SU-DHL-6 (cell line): ENCODE measurements around the gene EEF1AKMT3.

ENCODE experiments used
- H2AFZ ChIP-seq: fragments of 200-600 bp; sonication (generic); 2 replicates; pipeline ENCODE4 v1.6.1; 2014; ENCODE audit warnings: low read depth, mild to moderate bottlenecking, moderate library complexity, mixed read lengths, antibody characterized with exemption, low read length; ENCODE audit not compliant: severe bottlenecking
- H3F3A ChIP-seq: fragments of 200-600 bp; shearing (Covaris generic); 2 replicates; pipeline ENCODE4 v1.6.0; 2016; ENCODE audit warnings: antibody characterized with exemption, mild to moderate bottlenecking; ENCODE audit not compliant: insufficient read depth
- H3K27ac ChIP-seq: fragments of 200-600 bp; sonication (generic); 2 replicates; pipeline ENCODE4 v1.5.1; 2016; ENCODE audit warnings: low read depth, mild to moderate bottlenecking, low read length, moderate library complexity, mixed read lengths
- H3K27me3 ChIP-seq: fragments of 200-600 bp; sonication (generic), shearing (Covaris generic); 2 replicates; pipeline ENCODE4 v1.6.0; 2014; ENCODE audit warnings: mild to moderate bottlenecking, low read length
- H3K36me3 ChIP-seq: fragments of 200-600 bp; sonication (generic); 2 replicates; pipeline ENCODE4 v1.6.1; 2014; ENCODE audit warnings: mild to moderate bottlenecking, low read length, mixed read lengths
- H3K4me2 ChIP-seq: fragments of 300-600, 200-600 bp; shearing (Covaris generic), sonication (generic); 2 replicates; pipeline ENCODE4 v1.6.0; 2014; ENCODE audit warnings: low read length, low read depth, mild to moderate bottlenecking; ENCODE audit not compliant: poor library complexity, severe bottlenecking
- H3K4me3 ChIP-seq: fragments of 200-600 bp; sonication (generic); 2 replicates; pipeline ENCODE4 v1.5.1; 2014; ENCODE audit warnings: antibody characterized with exemption, low read length, mild to moderate bottlenecking, mixed read lengths; ENCODE audit not compliant: insufficient read depth, poor library complexity, severe bottlenecking
- H3K79me2 ChIP-seq: fragments of 200-600 bp; sonication (generic); 2 replicates; pipeline ENCODE4 v1.6.1; 2014; ENCODE audit warnings: mild to moderate bottlenecking, low read length, moderate library complexity; ENCODE audit not compliant: insufficient read depth
- H3K9ac ChIP-seq: fragments of 200-600 bp; sonication (generic); 2 replicates; pipeline ENCODE4 v1.7.0; 2014; ENCODE audit warnings: mild to moderate bottlenecking, low read length
- H3K9me2 ChIP-seq: fragments of 200-600 bp; sonication (generic); replicated peaks from 2 replicates; pipeline ENCODE4 v1.6.1; 2014; ENCODE audit warnings: low read length; ENCODE audit not compliant: insufficient read depth
- H3K9me3 ChIP-seq: fragments of 200-600 bp; sonication (generic); 2 replicates; pipeline ENCODE4 v1.6.1; 2014; ENCODE audit warnings: low read length, mixed read lengths; ENCODE audit not compliant: insufficient read depth
- H4K20me1 ChIP-seq: fragments of 200-600 bp; sonication (generic); 2 replicates; pipeline ENCODE4 v1.6.1; 2014; ENCODE audit warnings: low read depth, mild to moderate bottlenecking, antibody characterized with exemption, low read length, moderate library complexity, mixed read lengths
- CTCF ChIP-seq: fragments of 200-600 bp; sonication (generic); IDR thresholded peaks from one replicate; pipeline ENCODE4 v1.5.1; 2017; ENCODE audit warnings: antibody characterized with exemption, mild to moderate bottlenecking, low read length, moderate library complexity; ENCODE audit not compliant: insufficient read depth, poor library complexity, severe bottlenecking
- EZH2phosphoT487 ChIP-seq: fragments of 200-600 bp; sonication (generic), shearing (Covaris generic); conservative IDR thresholded peaks from 2 replicates; pipeline ENCODE4 v1.6.1; 2018; ENCODE audit warnings: mild to moderate bottlenecking, antibody characterized with exemption, low read length, moderate library complexity, mixed read lengths

EEF1AKMT3 gene

GRCh38 chr12:57779736-57780135 is 7.3 kb downstream of the EEF1AKMT3 start:
- TF ChIP-seq EZH2phosphoT487, result no peak
- no peak for TF ChIP-seq CTCF
- H3K9ac ChIP-seq, result no peak overlapping the region
- no peaks in the 10 kb centered on the region for H3F3A ChIP-seq
- no peaks in the 10 kb centered on the region for H3K27me3 ChIP-seq
- no peak overlapping the region for H3K4me2 ChIP-seq
- H3K4me3 ChIP-seq, result no peak overlapping the region
- no peaks in the 10 kb centered on the region for H3K9me2 ChIP-seq
- no peak overlapping the region for H2AFZ ChIP-seq
- peaks cover 16% of the 10 kb centered on the region for H3K79me2 ChIP-seq
- no peaks in the 10 kb centered on the region for H3K36me3 ChIP-seq
- H4K20me1 ChIP-seq, result no peaks in the 10 kb centered on the region
- H3K27ac ChIP-seq, result no peak overlapping the region
- no peaks in the 10 kb centered on the region for H3K9me3 ChIP-seq

- H3K27me3 ChIP-seq, result no peaks in the 10 kb centered on the region
- H3K9me3 ChIP-seq, result no peaks in the 10 kb centered on the region
- TF ChIP-seq EZH2phosphoT487 (no peak), CTCF (no peak)
- H4K20me1 ChIP-seq, result no peaks in the 10 kb centered on the region
- H3K27ac ChIP-seq, result no peak overlapping the region
- no peak overlapping the region for H3K4me3 ChIP-seq
- no peaks in the 10 kb centered on the region for H3K9me2 ChIP-seq
- H3K79me2 ChIP-seq, result peaks cover 16% of the 10 kb centered on the region
- no peaks in the 10 kb centered on the region for H3K36me3 ChIP-seq
- no peak overlapping the region for H2AFZ ChIP-seq
- no peak overlapping the region for H3K9ac ChIP-seq
- H3K4me2 ChIP-seq, result no peak overlapping the region
- no peaks in the 10 kb centered on the region for H3F3A ChIP-seq
Measured at GRCh38 chr12:57780284-57780897, 8.0 kb downstream of the EEF1AKMT3 start.

GRCh38 chr12:57781244-57781643 is 8.8 kb downstream of the EEF1AKMT3 start:
- H2AFZ ChIP-seq, result no peak overlapping the region
- H3K4me2 ChIP-seq, result no peak overlapping the region
- H3K36me3 ChIP-seq, result peaks cover 7% of the 10 kb centered on the region; the same call in 1 of the 2 replicates
- H3K79me2 ChIP-seq, result peaks cover 16% of the 10 kb centered on the region
- no peaks in the 10 kb centered on the region for H3K27me3 ChIP-seq
- no peak overlapping the region for H3K9ac ChIP-seq
- no peak for TF ChIP-seq EZH2phosphoT487
- no peak for TF ChIP-seq CTCF
- H3K4me3 ChIP-seq, result no peak overlapping the region
- no peaks in the 10 kb centered on the region for H3K9me3 ChIP-seq
- no peak overlapping the region for H3K27ac ChIP-seq
- no peaks in the 10 kb centered on the region for H3F3A ChIP-seq
- no peaks in the 10 kb centered on the region for H3K9me2 ChIP-seq
- no peaks in the 10 kb centered on the region for H4K20me1 ChIP-seq
